C4-2B (cell line): ENCODE results near the gene TRIP6.
"Not testable (repeated sequence)": the region's sequence is repeated elsewhere in the genome, so short reads cannot be mapped to it uniquely, and the experiment has no call there.

Experiments
- H3K27ac ChIP-seq: fragments of 450-650 bp; 2 replicates; pipeline ENCODE4 v1.5.1; 2017
- CTCF ChIP-seq: fragments of 450-650 bp; conservative IDR thresholded peaks from 2 replicates; pipeline ENCODE4 v1.5.1; 2017; ENCODE audit warnings: mild to moderate bottlenecking
- ZFX ChIP-seq: fragments of 450-650 bp; IDR thresholded peaks from 2 replicates; pipeline ENCODE4 v1.6.1; 2017

Gene TRIP6

GRCh38 chr7:100840470-100841100 is 26.6 kb upstream of the TRIP6 start:
- no peak for TF ChIP-seq CTCF
- no peak for TF ChIP-seq ZFX

GRCh38 chr7:100847360-100847759 is 19.8 kb upstream of the TRIP6 start:
- TF ChIP-seq ZFX (no peak), CTCF (no peak)
- H3K27ac ChIP-seq = no peak overlapping the region

More at GRCh38 chr7:100840470-100841100, 26.6 kb upstream of the TRIP6 start:
- no peak overlapping the region for H3K27ac ChIP-seq

- H3K27ac ChIP-seq = peak within 1 kb of the TSS; percentile 71
- TF ChIP-seq CTCF (peak; percentile 96), ZFX (peak; percentile 41; the same call in 1 of the 2 replicates)
Measured at GRCh38 chr7:100852048-100852872, 14.9 kb upstream of the TRIP6 start, which contains the start of gene SLC12A9. Gene SLC12A9 (plus strand): TSS chr7:100852713. CDS start chr7:100854198, 1,485 bp downstream.

- no peak overlapping the region for H3K27ac ChIP-seq
- TF ChIP-seq ZFX = no peak
- no peak for TF ChIP-seq CTCF
Measured at GRCh38 chr7:100854146-100854895, 12.9 kb upstream of the TRIP6 start.

GRCh38 chr7:100854899-100855298 is 12.3 kb upstream of the TRIP6 start:
- not testable (repeated sequence) for H3K27ac ChIP-seq

GRCh38 chr7:100855515-100855914 is 11.7 kb upstream of the TRIP6 start:
- H3K27ac ChIP-seq = no peak overlapping the region
- no peak for TF ChIP-seq CTCF
- TF ChIP-seq ZFX = no peak

- H3K27ac ChIP-seq = no peak overlapping the region
- TF ChIP-seq ZFX = no peak
- TF ChIP-seq CTCF = no peak
Measured at GRCh38 chr7:100856871-100857282, 10.3 kb upstream of the TRIP6 start.
